ENCODE data around the gene HGFAC.

HGFAC gene

DNA sequence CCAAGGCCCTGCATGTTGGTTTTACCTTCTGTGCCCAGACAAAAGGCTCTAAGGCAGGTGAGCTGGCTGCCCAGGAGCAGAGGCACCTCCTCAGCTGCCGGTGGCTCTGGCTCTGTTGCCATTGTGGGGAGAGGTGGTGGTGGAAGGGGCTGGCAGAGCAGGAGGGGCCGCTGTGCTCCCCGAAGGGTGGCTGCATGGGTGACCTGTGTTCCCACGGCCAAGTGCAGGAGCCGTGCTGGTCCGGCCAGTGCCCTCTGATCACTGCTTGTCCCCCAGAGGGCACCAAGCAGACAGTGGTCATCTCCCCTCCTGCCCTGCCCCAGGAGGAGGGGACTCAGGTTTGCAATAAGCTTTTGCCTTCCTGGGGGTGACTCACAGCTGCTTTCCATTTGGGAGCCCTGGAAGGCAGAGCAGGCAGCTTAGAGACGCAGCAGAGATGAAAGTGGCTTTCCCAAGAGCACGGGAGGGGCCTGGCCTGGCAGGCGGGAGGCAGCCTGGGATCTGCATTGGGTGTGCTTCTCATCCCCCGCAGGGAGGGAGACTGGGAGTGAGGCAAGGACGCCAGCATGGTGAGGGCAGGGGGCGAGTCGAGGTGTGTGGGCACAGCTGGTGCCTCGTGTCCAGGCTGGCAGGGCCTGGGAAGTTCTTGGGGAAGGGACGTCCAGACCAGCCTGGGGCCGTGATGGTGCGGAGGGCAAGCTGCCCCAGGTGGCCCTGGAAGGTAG lies 50.1 kb downstream of the HGFAC start:
- no peak for ATAC-seq

DNA sequence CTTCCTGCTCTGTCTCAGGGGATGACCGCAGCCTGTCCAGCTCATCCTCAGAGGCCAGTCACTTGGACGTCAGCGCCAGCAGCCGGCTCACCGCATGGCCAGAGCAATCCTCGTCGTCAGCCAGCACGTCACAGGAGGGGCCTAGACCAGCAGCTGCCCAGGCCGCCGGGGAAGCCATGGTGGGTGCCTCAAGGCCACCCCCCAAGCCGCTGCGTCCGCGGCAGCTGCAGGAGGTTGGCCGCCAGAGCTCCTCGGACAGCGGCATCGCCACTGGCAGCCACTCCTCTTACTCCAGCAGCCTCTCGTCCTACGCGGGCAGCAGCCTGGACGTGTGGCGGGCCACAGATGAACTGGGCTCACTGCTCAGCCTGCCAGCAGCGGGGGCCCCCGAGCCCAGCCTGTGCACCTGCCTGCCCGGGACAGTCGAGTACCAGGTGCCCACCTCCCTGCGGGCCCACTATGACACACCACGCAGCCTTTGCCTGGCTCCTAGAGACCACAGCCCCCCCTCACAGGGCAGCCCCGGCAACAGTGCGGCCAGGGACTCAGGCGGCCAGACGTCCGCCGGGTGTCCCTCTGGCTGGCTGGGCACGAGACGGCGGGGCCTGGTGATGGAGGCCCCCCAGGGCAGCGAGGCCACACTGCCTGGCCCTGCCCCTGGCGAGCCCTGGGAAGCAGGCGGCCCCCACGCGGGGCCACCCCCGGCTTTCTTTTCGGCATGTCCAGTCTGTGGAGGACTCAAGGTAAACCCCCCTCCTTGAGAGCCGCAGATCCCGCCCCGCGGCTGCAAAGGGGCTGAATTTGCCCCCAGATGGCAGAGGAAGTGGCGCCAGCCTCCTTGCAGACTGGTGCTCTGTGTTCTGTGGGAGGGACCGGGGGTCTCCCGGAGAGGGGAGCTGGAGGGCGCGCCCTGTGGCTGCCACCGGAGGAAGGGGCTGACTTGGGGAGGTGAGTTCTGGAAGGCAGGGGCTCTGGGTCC lies 51.3 kb downstream of the HGFAC start:
- no peak for ATAC-seq

DNA sequence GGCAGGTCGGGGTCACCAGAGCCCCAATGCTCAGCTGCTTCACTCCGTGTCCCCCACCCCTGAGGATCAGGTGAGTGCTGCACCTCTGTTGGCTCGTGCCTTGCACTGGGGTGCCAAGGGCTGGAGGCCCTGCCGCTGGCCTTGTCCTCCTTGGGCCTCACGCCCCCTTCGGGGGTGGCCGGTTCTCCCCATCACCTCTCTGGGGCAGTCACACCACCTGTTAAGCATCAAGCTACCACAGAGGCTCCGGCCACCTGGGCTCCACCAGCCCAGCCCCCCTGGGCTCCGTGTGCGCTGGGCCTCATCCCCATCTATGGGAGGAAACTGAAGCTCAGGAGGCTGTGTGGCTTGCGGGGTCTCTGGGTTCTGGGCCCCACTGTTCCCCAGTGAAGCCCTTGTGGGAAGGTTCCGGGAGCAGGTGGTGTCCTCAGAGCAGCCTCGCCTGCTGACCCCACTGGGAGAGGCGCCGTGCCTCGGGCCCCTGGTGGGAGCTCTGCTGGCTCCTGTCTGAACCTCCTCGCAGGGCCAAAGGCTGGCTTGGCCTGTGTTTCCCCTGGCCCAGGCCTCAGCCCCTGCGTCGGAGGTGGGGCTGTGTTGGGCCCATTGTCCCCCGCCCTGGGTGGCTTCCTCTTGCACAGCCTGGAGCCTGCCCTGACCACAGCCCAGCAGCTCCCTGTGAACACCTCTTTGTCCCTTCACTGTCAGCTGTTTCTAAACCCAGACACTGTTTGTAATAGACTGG lies 52.1 kb downstream of the HGFAC start:
- ATAC-seq: no peak

DNA sequence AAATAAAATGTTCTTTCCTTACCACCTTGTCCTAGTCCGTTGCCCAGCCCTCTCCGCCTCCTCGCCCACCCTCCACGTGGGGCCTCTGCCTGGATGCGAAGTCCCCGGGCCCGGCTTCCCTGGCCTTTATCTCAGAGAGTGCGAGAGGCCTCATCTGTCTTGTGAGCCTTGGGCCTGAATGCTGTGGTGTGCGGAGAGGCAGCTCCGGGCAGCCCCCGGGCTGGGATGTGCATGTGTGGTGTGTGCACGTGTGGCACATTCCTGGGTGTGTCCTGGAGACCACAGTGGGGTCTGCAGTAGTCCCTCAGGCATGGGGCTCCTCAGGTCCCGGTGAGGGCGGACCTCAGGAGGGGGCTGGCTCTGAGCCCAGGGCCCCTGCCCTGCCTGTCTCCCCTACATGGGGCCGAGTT lies 52.7 kb downstream of the HGFAC start:
- ATAC-seq: no peak

DNA sequence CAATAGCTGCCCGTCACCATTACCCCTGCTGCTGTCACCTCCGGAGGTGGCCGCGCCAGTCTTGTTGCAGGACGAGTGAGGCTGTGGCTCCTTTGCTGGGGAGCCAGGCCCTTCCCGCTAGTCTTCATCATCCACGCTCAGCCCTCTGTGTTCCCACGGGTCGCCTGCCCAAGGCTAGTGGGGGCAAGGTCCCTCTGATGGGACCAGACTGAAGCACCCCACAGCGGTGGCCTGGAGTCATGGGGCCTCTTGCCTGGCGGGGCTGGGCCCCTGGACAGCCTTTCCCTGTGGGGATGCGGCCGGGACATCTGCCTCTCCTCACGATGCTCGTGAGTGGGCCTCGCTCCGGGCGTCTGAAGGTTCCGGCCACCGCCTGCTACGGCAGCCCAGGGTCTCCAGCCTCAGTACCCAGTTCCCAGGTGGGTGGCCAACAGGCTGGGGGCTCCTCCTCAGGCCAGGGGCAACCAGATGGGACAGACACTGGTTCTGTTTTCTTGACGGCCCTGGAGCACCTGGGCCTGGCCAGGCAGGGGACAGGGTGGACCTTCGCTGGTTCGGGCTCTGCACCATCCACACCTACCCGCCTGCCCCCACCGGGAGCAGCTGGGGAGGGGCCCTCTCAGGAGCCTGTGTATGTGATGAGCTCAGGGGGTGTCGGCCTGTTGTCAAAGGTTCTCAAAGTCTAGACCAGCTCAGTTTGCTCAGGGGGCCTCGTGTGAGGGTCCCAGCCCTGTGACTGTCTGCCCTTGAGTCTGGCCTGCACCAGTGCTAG lies 53.6 kb downstream of the HGFAC start:
- ATAC-seq: no peak

DNA sequence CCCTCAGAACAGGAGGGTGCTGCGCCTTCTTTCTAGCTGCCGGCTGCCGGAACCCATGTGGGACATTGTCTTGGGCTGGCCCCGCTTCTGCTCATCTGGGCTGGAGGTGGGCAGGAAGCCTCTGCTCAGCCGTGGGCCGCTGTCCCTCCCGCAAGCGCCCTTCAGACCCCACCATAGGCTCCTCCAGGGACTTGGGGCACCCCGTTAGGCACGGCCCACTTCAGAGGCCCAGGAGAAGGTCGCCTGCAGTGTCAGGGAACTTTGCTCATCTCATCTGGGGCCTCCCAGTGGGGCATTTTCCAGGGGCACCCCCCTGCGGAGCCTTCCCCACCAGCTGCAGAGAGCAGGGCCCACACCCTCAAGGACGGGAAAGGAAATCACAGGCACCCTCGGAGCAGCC lies 54.3 kb downstream of the HGFAC start:
- no peak for ATAC-seq

DNA sequence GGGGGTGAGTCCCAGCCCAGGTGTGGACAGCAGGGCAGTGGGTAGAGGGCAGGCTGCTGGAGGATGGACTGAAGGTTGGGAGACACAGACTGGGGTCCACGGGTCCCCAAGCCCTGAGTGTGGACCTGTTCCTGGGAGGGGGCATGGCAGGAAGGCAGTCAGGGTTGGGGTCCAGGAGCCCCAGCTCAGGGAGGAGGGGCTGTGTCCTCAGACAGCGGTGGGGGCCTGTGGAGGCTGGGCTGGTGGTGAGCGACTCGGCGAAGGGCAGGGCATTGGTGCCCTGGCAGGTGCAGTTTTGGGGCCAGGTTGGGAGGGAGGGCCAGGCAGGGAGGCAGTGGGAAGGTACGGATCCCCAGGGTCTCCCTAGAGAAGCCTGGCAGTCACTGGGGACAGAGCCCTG lies 55.3 kb downstream of the HGFAC start:
- no peak for ATAC-seq

DNA sequence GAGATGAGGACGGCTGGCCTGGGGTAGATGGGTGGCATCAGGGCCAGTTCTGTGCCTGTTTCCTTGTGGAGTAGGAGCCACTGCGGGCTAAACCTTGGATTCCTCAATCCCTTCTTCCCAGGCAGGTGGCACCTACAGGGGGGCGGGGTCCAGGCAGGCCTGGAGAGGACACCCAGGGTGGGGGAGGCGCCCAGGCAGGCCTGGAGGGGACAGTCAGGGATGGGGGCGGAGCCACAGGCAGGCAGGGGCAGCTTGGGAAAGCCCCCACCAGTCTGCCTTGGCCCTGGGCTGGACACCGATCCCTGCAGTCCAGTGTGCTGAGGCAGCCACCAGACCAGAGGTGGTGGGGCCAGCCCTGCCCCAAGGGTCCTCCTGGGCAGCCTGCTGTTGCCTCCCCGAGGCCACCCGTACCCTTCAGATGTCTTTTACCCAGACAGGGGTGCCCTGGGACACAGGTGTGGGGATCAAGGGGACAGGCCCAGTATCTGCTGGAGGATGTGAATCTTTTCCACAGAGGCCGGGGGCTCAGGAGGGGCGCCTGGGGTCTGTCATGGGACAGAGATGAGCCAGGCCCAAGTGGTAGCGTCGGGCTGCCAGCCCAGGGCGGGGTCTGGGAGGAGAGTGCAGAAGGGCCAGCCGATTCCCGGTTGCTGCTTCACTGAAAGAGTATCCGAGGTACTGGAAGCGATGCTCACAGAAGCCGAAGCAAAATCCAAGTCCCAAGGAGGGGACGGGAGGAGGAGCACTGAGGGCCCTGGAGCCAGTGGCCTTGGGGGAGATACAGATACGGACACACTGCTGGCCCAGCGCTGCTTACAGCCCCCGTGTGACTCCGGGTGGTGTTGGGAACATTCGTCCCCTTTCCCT lies 56.0 kb downstream of the HGFAC start:
- ATAC-seq: peak in 1 of 2 donors; percentile 18

DNA sequence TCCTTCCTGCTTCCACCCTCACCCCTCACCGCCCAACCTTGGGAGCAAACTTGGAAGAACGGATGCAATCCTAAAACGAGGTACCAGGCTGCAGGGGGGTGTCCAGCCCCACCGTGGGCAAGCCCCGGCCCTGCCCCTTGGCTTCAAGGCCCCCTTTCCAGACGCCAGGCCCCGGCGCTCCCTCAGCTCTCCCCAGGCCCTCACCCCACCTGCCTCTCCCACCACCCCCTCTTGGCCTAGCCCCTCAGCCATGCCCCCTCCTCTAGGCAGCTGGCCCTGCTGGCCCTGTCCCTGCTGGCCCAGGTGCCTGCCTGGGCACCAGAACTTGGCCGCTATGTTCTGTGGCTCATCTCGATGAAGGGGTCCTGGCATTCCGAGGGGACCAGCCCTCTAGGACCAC lies 56.6 kb downstream of the HGFAC start:
- ATAC-seq: no peak
